OCI-LY3 (cell line): ENCODE results near the gene SPEF2.

Experiments used
- EZH2phosphoT487 ChIP-seq: fragments of 200-600 bp; shearing (Covaris generic); IDR thresholded peaks from 2 replicates; pipeline ENCODE4 v1.6.1; 2018; ENCODE audit warnings: antibody characterized with exemption, mixed run types, low read depth
- TF ChIP-seq, protein P1 (sequence below): fragments of 200-600, 300-600 bp; sonication (generic); IDR thresholded peaks from 2 replicates; pipeline ENCODE4 v1.5.1; 2014; ENCODE audit warnings: antibody characterized with exemption, low read length, low read depth

DNA sequence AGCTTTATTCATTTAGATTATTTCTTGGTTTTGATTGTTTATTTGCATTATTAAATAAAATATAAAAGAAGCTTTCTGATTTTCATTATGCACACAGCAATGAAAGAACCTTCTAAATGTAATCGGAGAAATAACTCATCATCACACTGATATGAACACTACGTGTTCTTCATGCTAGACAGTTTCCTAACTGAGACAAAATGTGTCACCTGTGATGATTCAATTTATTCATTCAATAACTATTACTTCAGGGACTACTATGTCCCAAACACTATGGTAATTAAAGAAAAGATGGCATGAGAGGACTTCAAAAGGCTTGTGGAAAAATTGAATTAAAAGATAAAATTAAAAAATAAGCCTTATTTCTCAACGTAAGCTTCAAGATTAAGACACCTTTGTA lies 118.1 kb downstream of the SPEF2 start:
- TF ChIP-seq, protein P1, sequence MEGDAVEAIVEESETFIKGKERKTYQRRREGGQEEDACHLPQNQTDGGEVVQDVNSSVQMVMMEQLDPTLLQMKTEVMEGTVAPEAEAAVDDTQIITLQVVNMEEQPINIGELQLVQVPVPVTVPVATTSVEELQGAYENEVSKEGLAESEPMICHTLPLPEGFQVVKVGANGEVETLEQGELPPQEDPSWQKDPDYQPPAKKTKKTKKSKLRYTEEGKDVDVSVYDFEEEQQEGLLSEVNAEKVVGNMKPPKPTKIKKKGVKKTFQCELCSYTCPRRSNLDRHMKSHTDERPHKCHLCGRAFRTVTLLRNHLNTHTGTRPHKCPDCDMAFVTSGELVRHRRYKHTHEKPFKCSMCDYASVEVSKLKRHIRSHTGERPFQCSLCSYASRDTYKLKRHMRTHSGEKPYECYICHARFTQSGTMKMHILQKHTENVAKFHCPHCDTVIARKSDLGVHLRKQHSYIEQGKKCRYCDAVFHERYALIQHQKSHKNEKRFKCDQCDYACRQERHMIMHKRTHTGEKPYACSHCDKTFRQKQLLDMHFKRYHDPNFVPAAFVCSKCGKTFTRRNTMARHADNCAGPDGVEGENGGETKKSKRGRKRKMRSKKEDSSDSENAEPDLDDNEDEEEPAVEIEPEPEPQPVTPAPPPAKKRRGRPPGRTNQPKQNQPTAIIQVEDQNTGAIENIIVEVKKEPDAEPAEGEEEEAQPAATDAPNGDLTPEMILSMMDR: no peak
- TF ChIP-seq EZH2phosphoT487: no peak
